GM23248 (cell line): ENCODE data around the gene STAC.

Source experiments
- EZH2 ChIP-seq: fragments of 200-600 bp; sonication (generic); IDR thresholded peaks from 2 replicates; pipeline ENCODE4 v1.6.1; 2018; ENCODE audit warnings: antibody characterized with exemption, mild to moderate bottlenecking; ENCODE audit not compliant: insufficient read depth, poor library complexity, severe bottlenecking
- EZH2phosphoT487 ChIP-seq: fragments of 200-600 bp; sonication (generic); IDR thresholded peaks from 2 replicates; pipeline ENCODE4 v1.6.1; 2018; ENCODE audit warnings: antibody characterized with exemption, moderate library complexity, mild to moderate bottlenecking, low read depth; ENCODE audit not compliant: insufficient read depth

- TF ChIP-seq EZH2 = no peak
- TF ChIP-seq EZH2phosphoT487 = no peak
Measured at GRCh38 chr3:36480911-36481648, 100.8 kb downstream of the STAC start.
